GM21381 (cell line): ENCODE results near the gene RNF123.

Experiments used
- ATAC-seq: cut with Tn5 transposase; IDR thresholded peaks from one replicate; pipeline ENCODE4 v1.9.1; 2021; ENCODE audit warnings: mild to moderate bottlenecking, moderate library complexity; ENCODE audit not compliant: unreplicated experiment

Gene RNF123

DNA sequence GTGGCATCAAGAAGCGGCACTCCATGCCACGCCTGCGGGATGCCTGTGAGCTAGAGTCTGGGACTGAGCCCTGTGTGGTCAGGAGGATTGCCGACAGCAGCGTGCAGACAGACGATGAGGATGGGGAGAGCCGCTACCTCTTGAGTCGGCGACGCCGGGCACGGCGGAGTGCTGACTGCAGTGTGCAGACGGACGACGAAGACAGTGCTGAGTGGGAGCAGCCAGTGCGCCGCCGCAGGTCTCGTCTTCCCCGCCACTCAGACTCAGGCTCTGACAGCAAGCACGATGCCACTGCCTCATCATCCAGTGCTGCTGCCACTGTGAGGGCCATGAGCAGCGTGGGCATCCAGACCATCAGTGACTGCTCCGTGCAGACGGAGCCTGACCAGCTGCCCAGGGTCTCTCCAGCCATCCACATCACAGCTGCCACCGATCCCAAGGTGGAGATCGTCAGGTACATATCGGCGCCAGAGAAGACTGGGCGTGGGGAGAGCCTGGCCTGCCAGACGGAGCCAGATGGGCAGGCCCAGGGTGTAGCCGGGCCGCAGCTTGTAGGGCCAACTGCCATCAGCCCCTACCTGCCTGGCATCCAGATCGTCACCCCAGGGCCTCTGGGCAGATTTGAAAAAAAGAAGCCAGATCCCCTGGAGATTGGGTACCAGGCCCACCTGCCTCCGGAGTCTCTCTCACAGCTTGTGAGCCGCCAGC, 32.0 kb upstream of the RNF123 start:
- no peak for ATAC-seq

- ATAC-seq: no peak
These were observed 30.6 kb upstream of the RNF123 start for GRCh38 chr3:49658711-49659110.

GRCh38 chr3:49659756-49660155, 29.6 kb upstream of the RNF123 start:
- no peak for ATAC-seq

- ATAC-seq: no peak
These were observed 28.1 kb upstream of the RNF123 start for GRCh38 chr3:49661281-49661680.

GRCh38 chr3:49662021-49662420, 27.3 kb upstream of the RNF123 start:
- no peak for ATAC-seq

DNA sequence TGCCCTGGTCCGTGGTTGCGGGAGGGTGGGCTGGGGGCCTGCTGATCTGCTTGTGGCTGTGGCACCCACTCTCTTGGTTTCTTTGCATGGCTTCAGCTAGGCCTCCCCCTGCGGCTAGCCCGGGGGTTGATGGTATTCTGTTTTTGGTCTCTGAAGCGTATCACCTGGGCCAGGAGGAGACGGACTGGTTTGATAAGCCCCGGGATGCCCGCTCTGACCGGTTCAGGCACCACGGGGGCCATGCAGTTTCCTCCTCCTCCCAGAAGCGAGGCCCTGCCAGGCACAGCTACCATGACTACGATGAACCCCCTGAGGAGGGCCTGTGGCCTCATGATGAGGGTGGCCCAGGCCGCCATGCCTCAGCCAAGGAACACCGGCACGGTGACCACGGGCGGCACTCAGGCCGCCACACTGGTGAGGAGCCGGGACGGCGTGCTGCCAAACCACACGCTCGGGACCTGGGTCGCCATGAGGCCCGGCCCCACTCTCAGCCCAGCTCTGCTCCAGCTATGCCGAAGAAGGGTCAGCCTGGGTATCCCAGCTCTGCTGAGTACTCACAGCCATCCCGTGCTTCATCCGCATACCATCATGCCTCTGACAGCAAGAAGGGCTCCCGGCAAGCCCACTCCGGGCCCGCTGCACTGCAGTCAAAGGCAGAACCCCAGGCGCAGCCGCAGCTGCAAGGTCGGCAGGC, 26.5 kb upstream of the RNF123 start:
- ATAC-seq: no peak

DNA sequence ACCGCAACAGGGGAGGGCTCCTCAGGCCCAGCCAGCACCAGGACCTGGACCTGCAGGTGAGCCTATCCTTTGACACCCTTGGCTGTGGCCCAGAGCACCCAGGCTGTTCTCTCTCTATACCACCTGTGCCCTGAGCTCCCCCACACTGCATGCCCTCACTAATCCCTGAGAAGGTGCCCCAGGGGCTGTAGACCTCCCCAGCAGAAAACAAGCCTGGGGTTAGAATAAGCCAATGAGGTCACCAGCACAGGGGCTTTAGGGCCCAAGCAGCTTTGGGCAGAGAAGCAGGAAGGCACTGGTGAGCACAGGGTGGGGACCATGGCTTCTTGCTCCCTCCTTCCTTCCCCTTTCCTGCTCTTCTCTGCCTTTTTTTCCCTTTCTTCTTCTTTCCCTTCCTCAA, 25.5 kb upstream of the RNF123 start:
- no peak for ATAC-seq

DNA sequence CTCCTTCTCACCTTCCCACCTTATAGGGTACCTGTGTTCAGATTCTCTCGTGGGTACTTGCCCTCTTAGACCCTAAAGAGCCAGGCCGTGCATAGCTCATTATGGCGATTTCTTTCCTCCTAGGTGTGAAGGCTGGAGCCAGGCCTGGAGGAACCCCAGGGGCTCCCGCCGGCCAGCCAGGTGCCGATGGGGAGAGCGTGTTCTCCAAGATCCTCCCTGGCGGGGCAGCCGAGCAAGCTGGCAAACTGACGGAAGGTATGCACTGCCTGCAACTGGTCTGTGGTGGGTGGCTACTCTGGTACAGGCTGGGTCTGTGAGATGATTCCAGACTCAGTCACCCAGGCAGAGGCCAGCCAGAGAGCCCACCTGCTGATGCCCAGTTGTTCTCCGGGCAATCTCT, 25.1 kb upstream of the RNF123 start:
- no peak for ATAC-seq

DNA sequence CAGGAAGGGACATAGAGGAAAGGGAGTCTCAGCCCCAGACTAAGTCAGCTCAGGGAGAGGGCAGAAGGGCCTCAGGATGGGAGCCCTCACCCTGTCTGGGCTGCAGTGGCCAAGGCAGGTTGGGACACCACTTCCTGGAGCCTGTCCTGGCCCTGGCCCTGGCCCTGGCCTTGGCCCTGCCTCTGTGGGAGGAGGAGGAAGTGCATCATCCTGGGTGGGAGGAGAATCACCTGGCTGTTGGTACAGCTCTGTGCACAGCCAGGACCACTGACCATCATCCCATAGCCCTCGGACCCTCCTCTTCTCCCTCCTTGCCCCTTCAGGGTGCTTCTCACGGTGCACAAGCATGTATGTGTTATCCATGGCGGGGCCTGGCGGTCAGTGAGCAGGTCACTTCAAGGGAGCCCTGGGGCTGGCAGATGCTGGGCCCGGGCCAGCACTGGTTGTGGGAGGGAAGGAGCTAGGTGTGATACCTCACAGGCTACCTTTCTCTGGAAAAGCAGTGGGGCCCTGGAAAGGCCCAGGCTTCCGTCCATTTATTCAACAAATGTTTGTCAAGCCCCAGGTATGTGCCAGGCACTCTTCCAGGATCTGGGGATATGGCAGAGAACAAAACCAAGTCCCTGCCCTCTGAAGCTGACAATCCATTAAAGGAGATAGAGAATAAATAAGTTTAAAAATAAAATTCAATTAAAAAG, 23.4 kb upstream of the RNF123 start:
- ATAC-seq: no peak

GRCh38 chr3:49666592-49666991, 22.8 kb upstream of the RNF123 start:
- ATAC-seq: no peak

DNA sequence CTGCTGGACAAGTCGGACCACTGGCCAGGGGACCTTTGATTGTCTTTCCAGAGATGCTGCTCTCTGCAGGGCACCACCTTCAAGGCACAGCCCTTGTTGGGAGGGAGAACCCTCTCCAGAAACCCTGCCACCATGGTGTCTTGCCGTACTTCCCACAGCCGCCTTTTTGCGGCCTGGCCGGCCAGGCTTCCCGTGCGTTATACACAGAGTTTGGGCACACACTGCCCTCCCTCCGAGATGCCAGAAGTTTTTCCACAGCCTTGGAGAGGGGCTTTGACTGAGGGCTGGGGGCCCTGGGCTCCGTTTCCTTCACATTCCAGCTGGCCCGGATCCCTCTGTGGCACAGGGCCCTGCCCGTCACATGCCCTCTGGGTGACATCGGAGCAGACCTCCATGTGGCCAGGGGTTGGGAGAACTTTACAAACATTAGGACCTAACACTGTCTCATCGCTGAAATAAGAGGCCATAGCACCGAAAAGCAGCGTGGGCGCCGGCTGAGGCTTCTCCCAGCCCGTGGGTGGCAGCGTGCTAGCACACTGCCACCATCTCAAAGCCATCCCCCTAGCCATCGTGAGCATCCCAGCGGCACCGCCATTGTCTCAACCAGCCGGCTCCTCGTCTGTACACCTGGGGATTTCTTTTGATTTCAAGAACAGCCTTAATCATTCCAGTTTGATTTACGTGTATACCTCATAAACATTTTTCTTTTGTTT, 21.5 kb upstream of the RNF123 start:
- ATAC-seq: no peak

- ATAC-seq: no peak
These were observed 21.0 kb upstream of the RNF123 start for GRCh38 chr3:49668414-49668797.

GRCh38 chr3:49668861-49669260, 20.5 kb upstream of the RNF123 start:
- ATAC-seq: no peak

GRCh38 chr3:49669352-49669751, 20.0 kb upstream of the RNF123 start:
- ATAC-seq: no peak

DNA sequence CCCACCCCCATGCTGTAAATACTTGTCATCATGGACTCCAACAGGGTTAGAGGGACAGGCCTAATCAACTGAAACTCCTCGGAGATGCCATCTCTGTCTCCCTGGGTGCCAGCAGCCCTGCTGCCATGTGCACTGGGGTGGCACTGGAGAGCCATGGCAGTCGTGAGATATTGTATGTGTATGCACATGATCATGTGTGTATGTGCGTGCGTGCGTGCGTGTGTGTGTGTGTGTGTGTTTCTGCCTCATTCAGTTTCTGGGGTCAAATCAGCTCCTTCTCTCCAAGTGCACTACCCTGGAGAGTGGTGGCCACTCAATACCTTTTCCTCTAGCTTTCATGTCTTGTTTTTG, 18.4 kb upstream of the RNF123 start:
- no peak for ATAC-seq

GRCh38 chr3:49671291-49672288, 17.8 kb upstream of the RNF123 start:
- no peak for ATAC-seq

DNA sequence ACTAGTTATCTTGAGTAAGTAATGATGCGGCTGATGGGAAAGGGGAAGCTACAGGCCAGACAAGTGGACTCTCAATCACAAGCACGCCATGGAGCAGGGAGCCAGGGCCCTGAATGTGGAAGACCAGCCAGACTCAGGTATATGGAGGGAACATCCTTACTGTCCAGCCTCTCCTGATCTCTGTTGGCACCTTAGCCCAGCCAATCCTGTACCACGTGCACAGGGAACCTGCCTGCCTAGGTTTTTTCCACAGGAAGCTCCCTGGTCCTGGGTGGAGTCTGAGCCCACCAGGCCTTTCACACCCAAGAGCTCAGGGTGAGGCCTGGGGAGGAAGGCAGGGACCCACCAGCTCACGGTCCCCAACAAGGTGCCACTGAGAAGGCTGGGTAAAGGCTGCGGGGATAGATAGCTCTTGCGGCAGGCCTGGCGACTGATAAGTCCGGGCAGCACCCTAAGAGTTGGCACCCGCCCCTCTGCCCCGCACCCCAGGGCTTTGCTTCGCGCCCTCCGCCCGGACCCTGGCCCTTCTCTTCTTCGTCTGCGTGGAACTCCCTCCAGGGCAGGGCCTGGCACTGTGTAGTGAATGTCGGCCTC, 16.1 kb upstream of the RNF123 start:
- no peak for ATAC-seq

DNA sequence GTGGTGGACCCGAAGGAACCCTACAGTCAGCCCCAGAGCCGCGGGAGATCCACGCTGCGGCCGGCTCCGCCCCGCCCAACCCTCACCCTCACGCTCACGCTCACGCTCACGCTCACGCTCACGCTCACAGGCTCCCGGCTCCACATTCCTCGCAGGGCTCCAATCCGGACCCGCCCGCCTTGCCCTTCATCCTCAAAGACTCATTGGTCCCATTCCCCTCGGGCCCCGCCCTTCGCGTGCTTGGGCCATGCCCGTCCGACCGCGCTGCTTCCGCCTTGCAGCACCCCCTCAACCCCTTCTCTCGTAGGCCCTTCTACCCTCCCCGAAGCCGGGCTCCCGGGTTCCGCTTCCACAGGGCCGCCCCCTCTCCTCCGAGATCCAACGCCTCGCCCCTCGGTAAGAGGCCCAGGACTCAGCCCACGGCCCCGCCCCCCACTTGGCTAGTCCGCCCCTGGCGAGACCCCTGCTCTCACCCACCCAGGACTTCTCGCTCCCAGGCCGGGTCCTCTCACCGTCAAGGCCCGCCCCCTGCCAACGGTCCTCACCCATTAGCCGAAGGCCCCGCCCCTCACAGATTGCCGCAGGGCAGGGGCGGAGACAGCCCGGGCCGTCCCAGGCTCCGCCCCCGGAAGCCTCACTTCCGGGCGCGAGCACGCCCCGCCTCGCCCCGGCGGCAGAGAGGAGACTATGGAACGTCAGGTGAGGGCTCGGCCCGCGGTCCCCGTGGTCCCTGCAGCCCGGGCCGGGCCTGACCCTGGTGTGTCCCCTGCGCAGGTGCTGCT, 15.5 kb upstream of the RNF123 start, which contains the start of gene APEH:
APEH (plus strand) TSS at position 637 of the 782 bp plus-strand sequence; CDS start at position 688, 51 bp downstream.
- ATAC-seq: peak; percentile 73

GRCh38 chr3:49674497-49674983, 14.8 kb upstream of the RNF123 start:
- peak; percentile 22 for ATAC-seq
